Lung (tissue), 12 donors: ENCODE data around the gene IQGAP2. TPM values are rescaled to one million over a fixed set of nuclear protein-coding genes. Genes with fewer than 3 reads are reported as not detected.

Experiments used
- ATAC-seq: fragments of 200-7000 bp; cut with Tn5 transposase; one replicate; pipeline ENCODE4 v1.9.1; 2020; ENCODE audit warnings: moderate number of reproducible peaks; ENCODE audit not compliant: insufficient read depth, low FRiP score
- DNase-seq, 3 donors: peaks; one replicate each; pipeline ENCODE4 v3.0.0-alpha.2; 2013 to 2017
- H3K27ac ChIP-seq, 2 donors: one replicate each; pipeline ENCODE4 v1.5.1; 2013; ENCODE audit warnings: mild to moderate bottlenecking in 2 of 2, moderate library complexity in 2 of 2, control low read depth in 1 of 2, inconsistent platforms in 1 of 2, low read depth in 1 of 2, low read length in 1 of 2
- H3K27me3 ChIP-seq, 3 donors: one replicate each; pipeline ENCODE4 v1.5.1; 2013; ENCODE audit warnings: low read length in 2 of 3; ENCODE audit not compliant: control insufficient read depth in 3 of 3, insufficient read depth in 3 of 3
- H3K36me3 ChIP-seq, 4 donors: one replicate each; pipeline ENCODE4 v1.5.1; 2013; ENCODE audit warnings: low read length in 4 of 4, mild to moderate bottlenecking in 1 of 4, moderate library complexity in 1 of 4; ENCODE audit not compliant: control insufficient read depth in 4 of 4, insufficient read depth in 4 of 4
- H3K4me1 ChIP-seq, 5 donors: one replicate each; pipeline ENCODE4 v1.5.1; 2013; ENCODE audit warnings: low read length in 5 of 5, mild to moderate bottlenecking in 2 of 5, moderate library complexity in 1 of 5; ENCODE audit not compliant: control insufficient read depth in 5 of 5, insufficient read depth in 5 of 5
- H3K4me3 ChIP-seq: one replicate; pipeline ENCODE4 v1.5.1; 2013; ENCODE audit warnings: mild to moderate bottlenecking, control low read depth, moderate library complexity
- H3K9ac ChIP-seq, 2 donors: one replicate each; pipeline ENCODE4 v1.5.1; 2013; ENCODE audit warnings: low read length in 2 of 2, control low read depth in 1 of 2; ENCODE audit not compliant: insufficient read depth in 1 of 2
- H3K9me3 ChIP-seq, 4 donors: one replicate each; pipeline ENCODE4 v1.5.1; 2013; ENCODE audit warnings: low read length in 3 of 4, mild to moderate bottlenecking in 1 of 4, moderate library complexity in 1 of 4; ENCODE audit not compliant: control insufficient read depth in 4 of 4, insufficient read depth in 3 of 4
- WGBS, 2 donors: extraction: QIAGEN DNeasy Blood & Tissue Kit; methylation state at CpG; one replicate each; pipeline ENCODE4 v1.1.7; 2013; 5-methylcytosine and 5-hydroxymethylcytosine counted together
- polyA plus RNA-seq, 2 donors: library from polyadenylated mRNA; stranded (reverse); fragments of 200-250 nt; gene quantifications; one replicate each; pipeline ENCODE4 v1.2.1, GENCODE V29; 2013
- total RNA-seq, 2 donors: library from RNA; depleted of rRNA in 1 of 2; stranded (reverse); fragments of >200 nt in 1 of 2; gene quantifications; one replicate each; pipeline ENCODE4 v1.2.1, GENCODE V29; 2014 to 2021
- TF ChIP-seq, protein P1 (sequence below): IDR thresholded peaks from 2 replicates; pipeline ENCODE4 v1.5.1; 2012; ENCODE audit warnings: mild to moderate bottlenecking; ENCODE audit errors: control extremely low read depth, extremely low read depth
- donor health status: control.
- donor health status: control.
- donor health status: Bipolar disorder and iron deficiency.
- donor health status: healthy.
- donor health status: DM: yes; HTN: yes; CAD: no.

IQGAP2 gene
- total and polyA plus RNA-seq, 4 donors, result 6.0 to 33.6 (median 13.7) TPM

DNA sequence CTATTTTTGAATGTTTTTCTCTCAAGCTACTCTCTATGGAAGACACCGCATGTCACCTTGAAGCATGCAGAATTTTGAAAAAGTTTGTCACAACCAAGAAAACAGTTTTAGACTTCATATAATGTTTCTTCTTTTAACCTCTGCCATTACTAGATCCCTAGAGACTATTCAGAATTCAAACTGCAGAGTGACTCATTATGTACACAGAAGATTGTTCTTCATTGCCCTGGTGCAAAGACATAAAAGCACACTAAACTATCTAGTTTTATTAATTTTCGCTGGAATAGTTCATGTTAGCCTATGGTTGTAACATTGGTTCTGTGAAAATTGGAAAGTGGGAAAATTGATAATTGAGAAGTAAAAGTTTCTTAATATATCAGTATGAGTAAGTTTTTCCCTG, 201.8 kb downstream of the IQGAP2 start:
- Histone ChIP-seq H3K27ac (no peak overlapping the region), H3K36me3 (peaks cover 0 to 3% (median 0%) of the 10 kb centered on the region in 4 donors), H3K9me3 (no peaks in the 10 kb centered on the region), H3K4me3 (no peak overlapping the region), H3K27me3 (no peaks in the 10 kb centered on the region), H3K4me1 (peaks cover 0 to 27% (median 9%) of the 10 kb centered on the region in 5 donors), H3K9ac (no peak overlapping the region)
- ATAC-seq (no peak), DNase-seq (no peak)
- WGBS, 2 donors, result 75 to 94% methylated on average over 2 of the region's 2 CpGs
- TF ChIP-seq, protein P1, sequence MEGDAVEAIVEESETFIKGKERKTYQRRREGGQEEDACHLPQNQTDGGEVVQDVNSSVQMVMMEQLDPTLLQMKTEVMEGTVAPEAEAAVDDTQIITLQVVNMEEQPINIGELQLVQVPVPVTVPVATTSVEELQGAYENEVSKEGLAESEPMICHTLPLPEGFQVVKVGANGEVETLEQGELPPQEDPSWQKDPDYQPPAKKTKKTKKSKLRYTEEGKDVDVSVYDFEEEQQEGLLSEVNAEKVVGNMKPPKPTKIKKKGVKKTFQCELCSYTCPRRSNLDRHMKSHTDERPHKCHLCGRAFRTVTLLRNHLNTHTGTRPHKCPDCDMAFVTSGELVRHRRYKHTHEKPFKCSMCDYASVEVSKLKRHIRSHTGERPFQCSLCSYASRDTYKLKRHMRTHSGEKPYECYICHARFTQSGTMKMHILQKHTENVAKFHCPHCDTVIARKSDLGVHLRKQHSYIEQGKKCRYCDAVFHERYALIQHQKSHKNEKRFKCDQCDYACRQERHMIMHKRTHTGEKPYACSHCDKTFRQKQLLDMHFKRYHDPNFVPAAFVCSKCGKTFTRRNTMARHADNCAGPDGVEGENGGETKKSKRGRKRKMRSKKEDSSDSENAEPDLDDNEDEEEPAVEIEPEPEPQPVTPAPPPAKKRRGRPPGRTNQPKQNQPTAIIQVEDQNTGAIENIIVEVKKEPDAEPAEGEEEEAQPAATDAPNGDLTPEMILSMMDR, result no peak

DNA sequence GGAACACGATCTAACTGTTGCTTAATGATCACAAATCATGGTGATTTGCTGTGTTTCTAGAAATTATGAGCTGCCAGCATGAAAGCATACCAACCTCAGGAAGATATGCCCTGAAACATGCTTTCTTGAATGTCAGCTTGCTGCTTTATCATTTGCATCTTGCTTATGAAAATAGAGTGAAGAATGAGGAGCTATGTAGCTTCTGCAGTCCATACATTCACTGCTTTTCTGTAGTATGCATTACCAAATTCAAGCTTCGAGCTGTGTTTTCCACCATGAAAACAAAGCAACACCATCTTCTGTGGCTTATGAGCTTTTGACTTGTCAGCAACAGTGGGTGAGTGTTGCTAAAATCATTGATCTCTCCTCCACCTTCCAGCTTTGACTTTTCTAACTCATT, 203.6 kb downstream of the IQGAP2 start:
- Histone ChIP-seq H3K4me3 (no peak overlapping the region), H3K9me3 (no peaks in the 10 kb centered on the region), H3K9ac (no peak overlapping the region), H3K4me1 (peaks cover 0 to 27% (median 9%) of the 10 kb centered on the region in 5 donors), H3K27me3 (no peaks in the 10 kb centered on the region), H3K36me3 (peaks cover 0 to 2% (median under 1%) of the 10 kb centered on the region in 4 donors), H3K27ac (no peak overlapping the region)
- DNase-seq (peak in 2 of 3 donors; percentile 39 to 58), ATAC-seq (no peak)
- 87 to 91% methylated on average over 2 of the region's 2 CpGs for WGBS, 2 donors
- TF ChIP-seq, protein P1, result no peak

DNA sequence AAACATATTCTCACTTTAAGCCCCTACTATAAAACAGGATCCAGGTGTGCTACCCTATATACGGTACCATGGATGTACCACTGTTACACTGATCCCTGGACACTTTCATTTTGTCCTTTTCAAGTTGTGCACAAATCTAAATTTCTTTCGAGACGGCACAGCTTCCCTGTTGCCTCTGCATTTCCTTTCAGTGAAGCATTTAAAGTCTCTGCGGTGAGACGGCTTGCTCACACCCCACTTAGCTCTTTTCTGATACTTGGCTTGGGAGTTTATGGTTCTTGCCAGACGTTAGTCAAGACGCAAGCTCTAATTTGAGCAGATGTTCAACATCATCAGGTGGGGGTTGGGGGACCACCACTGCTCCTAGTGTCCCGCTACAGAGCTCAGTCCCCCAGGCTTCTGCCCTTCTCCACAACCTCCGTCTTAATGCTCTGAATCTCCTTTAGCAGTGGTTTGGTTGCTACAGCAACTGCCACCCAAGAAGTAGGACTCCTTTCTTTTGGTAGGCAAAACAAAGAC, 204.3 kb downstream of the IQGAP2 start:
- WGBS, 2 donors, result 68 to 72% methylated on average over 9 of the region's 9 CpGs
- Histone ChIP-seq H3K9me3 (no peaks in the 10 kb centered on the region), H3K4me1 (peaks cover 0 to 27% (median 9%) of the 10 kb centered on the region in 5 donors), H3K9ac (no peak overlapping the region), H3K36me3 (peaks cover 0 to 2% (median 0%) of the 10 kb centered on the region in 4 donors), H3K4me3 (no peak overlapping the region), H3K27me3 (no peaks in the 10 kb centered on the region), H3K27ac (no peak overlapping the region)
- ATAC-seq (no peak), DNase-seq (peak; percentile 80 to 89 (median 86))
- TF ChIP-seq, protein P1, result no peak

DNA sequence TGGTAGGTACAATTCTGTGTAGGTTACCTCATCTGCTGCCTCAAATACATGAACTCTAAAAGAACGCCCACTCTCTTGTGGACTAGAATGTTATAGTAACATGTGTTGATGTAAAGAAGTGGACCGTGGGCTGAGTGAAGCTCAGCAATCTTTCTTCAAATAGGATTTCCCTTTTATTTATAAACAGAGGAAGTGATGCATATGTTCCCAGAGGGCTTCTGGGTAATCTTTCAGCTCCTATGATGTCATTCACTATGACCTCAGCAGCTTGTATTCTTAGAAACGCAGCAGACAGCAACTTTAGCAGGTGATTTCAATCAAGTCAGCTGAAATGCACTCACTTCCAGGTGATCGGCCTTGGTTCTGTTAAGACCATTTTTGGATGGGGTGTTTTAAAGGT, 205.7 kb downstream of the IQGAP2 start:
- ATAC-seq (no peak), DNase-seq (peak in 2 of 3 donors; percentile 41 to 69)
- TF ChIP-seq, protein P1, result no peak
- Histone ChIP-seq H3K27me3 (no peaks in the 10 kb centered on the region), H3K4me1 (peaks cover 0 to 27% (median 9%) of the 10 kb centered on the region in 5 donors), H3K4me3 (no peak overlapping the region), H3K36me3 (peaks cover 0 to 2% (median 1%) of the 10 kb centered on the region in 4 donors), H3K9ac (no peak overlapping the region), H3K27ac (no peak overlapping the region), H3K9me3 (peaks cover 0 to 3% (median 0%) of the 10 kb centered on the region in 4 donors)
- 66 to 71% methylated on average over 4 of the region's 4 CpGs for WGBS, 2 donors
